HG03521 (cell line): ENCODE measurements around the gene PCBP3.
"Not testable (repeated sequence)": the region's sequence is repeated elsewhere in the genome, so short reads cannot be mapped to it uniquely, and the experiment has no call there.

Experiments used
- ATAC-seq: cut with Tn5 transposase; IDR thresholded peaks from one replicate; pipeline ENCODE4 v1.9.1; 2021; ENCODE audit warnings: mild to moderate bottlenecking, moderate library complexity; ENCODE audit not compliant: unreplicated experiment

The PCBP3 gene

GRCh38 chr21:45836694-45837670 is 193.5 kb downstream of the PCBP3 start:
- ATAC-seq: no peak

- ATAC-seq: no peak
These were observed 194.4 kb downstream of the PCBP3 start for GRCh38 chr21:45837936-45838335.

- ATAC-seq: no peak
These were observed 195.1 kb downstream of the PCBP3 start for GRCh38 chr21:45838634-45839033.

GRCh38 chr21:45839274-45839673 is 195.7 kb downstream of the PCBP3 start:
- no peak for ATAC-seq

GRCh38 chr21:45841033-45841432 is 197.5 kb downstream of the PCBP3 start:
- no peak for ATAC-seq

- ATAC-seq: no peak
These were observed 199.9 kb downstream of the PCBP3 start for GRCh38 chr21:45843426-45843825.

GRCh38 chr21:45844181-45844580 is 200.7 kb downstream of the PCBP3 start:
- no peak for ATAC-seq

GRCh38 chr21:45845063-45845769 is 201.7 kb downstream of the PCBP3 start:
- no peak for ATAC-seq

GRCh38 chr21:45845770-45846090 is 202.2 kb downstream of the PCBP3 start:
- ATAC-seq: no peak

- no peak for ATAC-seq
These were observed 203.0 kb downstream of the PCBP3 start for GRCh38 chr21:45846373-45847160.

GRCh38 chr21:45847870-45848269 is 204.3 kb downstream of the PCBP3 start:
- ATAC-seq: no peak

GRCh38 chr21:45848331-45848730 is 204.8 kb downstream of the PCBP3 start:
- ATAC-seq: no peak

GRCh38 chr21:45848805-45849204 is 205.3 kb downstream of the PCBP3 start:
- no peak for ATAC-seq

GRCh38 chr21:45849651-45850050 is 206.1 kb downstream of the PCBP3 start:
- no peak for ATAC-seq

GRCh38 chr21:45850181-45850580 is 206.7 kb downstream of the PCBP3 start:
- no peak for ATAC-seq

GRCh38 chr21:45852386-45852785 is 208.9 kb downstream of the PCBP3 start:
- not testable (repeated sequence) for ATAC-seq

GRCh38 chr21:45852886-45853400 is 209.4 kb downstream of the PCBP3 start:
- ATAC-seq: no peak

GRCh38 chr21:45853703-45854342 is 210.3 kb downstream of the PCBP3 start:
- no peak for ATAC-seq

- no peak for ATAC-seq
These were observed 211.2 kb downstream of the PCBP3 start for GRCh38 chr21:45854690-45855247.

GRCh38 chr21:45855248-45855811 is 211.8 kb downstream of the PCBP3 start:
- no peak for ATAC-seq
